MM.1S (cell line): ENCODE data around the gene C8A.

Experiments used
- EZH2 ChIP-seq: fragments of 300-600 bp; sonication (generic); optimal IDR thresholded peaks from 2 replicates; pipeline ENCODE3; 2017; ENCODE audit warnings: low read depth, mild to moderate bottlenecking, antibody characterized with exemption, low read length, mixed read lengths
- EZH2phosphoT487 ChIP-seq: fragments of 300-600 bp; sonication (generic); IDR thresholded peaks from 2 replicates; pipeline ENCODE4 v1.6.1; 2018; ENCODE audit warnings: antibody characterized with exemption, low read length
- TF ChIP-seq, protein P1 (sequence below): fragments of 300-600 bp; sonication (generic); IDR thresholded peaks from 2 replicates; pipeline ENCODE4 v1.5.1; 2016; ENCODE audit warnings: antibody characterized with exemption, low read length, mixed read lengths

DNA sequence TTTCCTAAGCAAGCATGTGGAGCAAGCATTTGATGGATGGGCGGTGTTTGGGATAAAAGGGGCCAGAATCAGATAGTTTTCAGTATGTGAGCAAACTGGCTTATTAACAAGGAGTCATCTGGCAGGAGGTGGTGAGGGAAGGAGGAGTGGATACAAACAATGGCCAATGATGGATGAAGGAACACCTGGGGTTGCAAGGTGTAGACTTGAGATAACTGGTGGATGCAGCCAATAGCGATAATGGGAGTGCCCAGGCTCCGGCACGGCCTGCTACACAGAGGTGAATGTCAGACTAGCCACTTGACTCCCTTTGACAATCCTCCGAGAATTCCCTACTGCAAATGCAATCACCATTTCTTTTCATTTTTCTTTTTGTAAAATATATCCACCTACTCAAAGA, 69.5 kb downstream of the C8A start:
- TF ChIP-seq EZH2 = no peak
- TF ChIP-seq, protein P1, sequence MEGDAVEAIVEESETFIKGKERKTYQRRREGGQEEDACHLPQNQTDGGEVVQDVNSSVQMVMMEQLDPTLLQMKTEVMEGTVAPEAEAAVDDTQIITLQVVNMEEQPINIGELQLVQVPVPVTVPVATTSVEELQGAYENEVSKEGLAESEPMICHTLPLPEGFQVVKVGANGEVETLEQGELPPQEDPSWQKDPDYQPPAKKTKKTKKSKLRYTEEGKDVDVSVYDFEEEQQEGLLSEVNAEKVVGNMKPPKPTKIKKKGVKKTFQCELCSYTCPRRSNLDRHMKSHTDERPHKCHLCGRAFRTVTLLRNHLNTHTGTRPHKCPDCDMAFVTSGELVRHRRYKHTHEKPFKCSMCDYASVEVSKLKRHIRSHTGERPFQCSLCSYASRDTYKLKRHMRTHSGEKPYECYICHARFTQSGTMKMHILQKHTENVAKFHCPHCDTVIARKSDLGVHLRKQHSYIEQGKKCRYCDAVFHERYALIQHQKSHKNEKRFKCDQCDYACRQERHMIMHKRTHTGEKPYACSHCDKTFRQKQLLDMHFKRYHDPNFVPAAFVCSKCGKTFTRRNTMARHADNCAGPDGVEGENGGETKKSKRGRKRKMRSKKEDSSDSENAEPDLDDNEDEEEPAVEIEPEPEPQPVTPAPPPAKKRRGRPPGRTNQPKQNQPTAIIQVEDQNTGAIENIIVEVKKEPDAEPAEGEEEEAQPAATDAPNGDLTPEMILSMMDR = no peak
- no peak for TF ChIP-seq EZH2phosphoT487
